HCT116 (cell line): ENCODE results near the gene KAT6B. TPM values are rescaled to one million over a fixed set of nuclear protein-coding genes. Genes with fewer than 3 reads are reported as not detected.

Source experiments
- ATAC-seq: fragments of 200-7000 bp; cut with Tn5 transposase; 2 replicates; pipeline ENCODE4 v1.9.1; 2020; ENCODE audit warnings: mild to moderate bottlenecking, moderate library complexity
- BruUV-seq: library from RNA; stranded (reverse); fragments of 400-500 nt; replicated peaks from 2 replicates; lab custom pipeline; 2021; lab: Mats Ljungman, UMichigan
- CTCF ChIA-PET: fragments of 300-600 bp; sonication (Branson Sonifier 250); formaldehyde crosslinking; loops from one replicate; lab custom pipeline; 2021; ENCODE audit warnings: antibody characterized with exemption; lab: Charles Lee
- POLR2A ChIA-PET: fragments of 300-600, 350-600 bp; sonication (Branson Sonifier 250); formaldehyde crosslinking; loops from one replicate; lab custom pipeline; 2021; ENCODE audit warnings: antibody characterized with exemption; lab: Charles Lee
- RAD21 ChIA-PET, 2 experiments: fragments of 300-600 bp; sonication (Branson Sonifier 250); formaldehyde crosslinking; loops; one replicate each; lab custom pipeline; 2023; ENCODE audit warnings: low total read pairs in 2 of 2; ENCODE audit not compliant: uncharacterized antibody in 2 of 2, unreplicated experiment in 2 of 2, low non-redundant PET in 1 of 2; lab: Charles Lee
- DNase-seq: peaks from one replicate; pipeline ENCODE4 v3.0.0-alpha.2; 2010; ENCODE audit warnings: low read depth, low spot score
- H2AFZ ChIP-seq: fragments of 200-600 bp; shearing (Covaris generic), sonication (generic); 2 replicates; pipeline ENCODE4 v1.6.1; 2017; ENCODE audit warnings: low read depth, mixed run types, mixed read lengths, antibody characterized with exemption, low read length; ENCODE audit not compliant: poor library complexity, severe bottlenecking
- H3K27ac ChIP-seq: 2 replicates; pipeline ENCODE4 v1.5.1; 2012; ENCODE audit warnings: low read depth, low read length
- H3K27me3 ChIP-seq: fragments of 200-600 bp; sonication (generic); 2 replicates; pipeline ENCODE4 v1.6.1; 2016; ENCODE audit warnings: mixed run types, low read length, mixed read lengths; ENCODE audit not compliant: insufficient read depth
- H3K36me3 ChIP-seq, 2 experiments: fragments of 200-500 bp in 1 of 2; fragments of 200-600 bp in 1 of 2; sonication (Bioruptor generic) in 1 of 2; sonication (generic) in 1 of 2; 2 replicates each; pipeline versions ENCODE4 v1.5.1 to v1.6.1; 2014 to 2016; ENCODE audit warnings: low read length in 2 of 2, inconsistent platforms in 1 of 2, mixed read lengths in 1 of 2, mixed run types in 1 of 2; ENCODE audit not compliant: insufficient read depth in 2 of 2, control insufficient read depth in 1 of 2
- H3K4me1 ChIP-seq, 2 experiments: fragments of 200-600 bp in 1 of 2; sonication (generic) in 1 of 2; 2 replicates each; pipeline versions ENCODE4 v1.5.1 to v1.6.1; 2012 to 2017; ENCODE audit warnings: low read length in 2 of 2, inconsistent platforms in 1 of 2, mild to moderate bottlenecking in 1 of 2, mixed read lengths in 1 of 2, mixed run types in 1 of 2, moderate library complexity in 1 of 2; ENCODE audit not compliant: insufficient read depth in 2 of 2, control insufficient read depth in 1 of 2
- H3K4me2 ChIP-seq: fragments of 200-600 bp; sonication (generic); 2 replicates; pipeline ENCODE4 v1.6.1; 2017; ENCODE audit warnings: mixed run types, low read length, mixed read lengths
- H3K4me3 ChIP-seq, 2 experiments: fragments of 200-600 bp in 1 of 2; sonication (generic) in 1 of 2; replicated peaks in 1 of 2; 2 replicates each; pipeline ENCODE4 v1.5.1; 2011 to 2016; ENCODE audit warnings: low read length in 2 of 2, control low read depth in 1 of 2, low read depth in 1 of 2, mild to moderate bottlenecking in 1 of 2, mixed read lengths in 1 of 2, mixed run types in 1 of 2
- H3K79me2 ChIP-seq: fragments of 200-600 bp; sonication (generic); 2 replicates; pipeline ENCODE4 v1.6.1; 2017; ENCODE audit warnings: mild to moderate bottlenecking, mixed run types, low read length, moderate library complexity, mixed read lengths; ENCODE audit not compliant: insufficient read depth
- H3K9ac ChIP-seq: fragments of 200-600 bp; sonication (generic); 2 replicates; pipeline ENCODE4 v1.6.1; 2016; ENCODE audit warnings: low read length, mixed read lengths
- H3K9me2 ChIP-seq: fragments of 200-600 bp; sonication (generic), shearing (Covaris generic); 2 replicates; pipeline ENCODE4 v1.6.1; 2017; ENCODE audit warnings: mixed run types, mild to moderate bottlenecking, moderate library complexity; ENCODE audit not compliant: insufficient read depth
- H3K9me3 ChIP-seq, 2 experiments: fragments of 200-500 bp in 1 of 2; fragments of 200-600 bp in 1 of 2; sonication (Bioruptor generic) in 1 of 2; sonication (generic) in 1 of 2; 2 replicates each; pipeline ENCODE4 v1.6.1; 2014 to 2017; ENCODE audit warnings: low read length in 2 of 2, mixed read lengths in 2 of 2, inconsistent platforms in 1 of 2, low read depth in 1 of 2, mild to moderate bottlenecking in 1 of 2, mixed run types in 1 of 2, moderate library complexity in 1 of 2; ENCODE audit not compliant: control insufficient read depth in 1 of 2, insufficient read depth in 1 of 2
- H4K20me1 ChIP-seq: fragments of 200-600 bp; sonication (generic), shearing (Covaris generic); 2 replicates; pipeline ENCODE4 v1.6.1; 2017; ENCODE audit warnings: mixed run types, mild to moderate bottlenecking, moderate library complexity; ENCODE audit not compliant: insufficient read depth
- ATF3 ChIP-seq: IDR thresholded peaks from 2 replicates; pipeline ENCODE4 v1.6.1; 2012
- CBX3 ChIP-seq: IDR thresholded peaks from 2 replicates; pipeline ENCODE4 v1.6.1; 2012; ENCODE audit warnings: low read depth
- CEBPB ChIP-seq: IDR thresholded peaks from 2 replicates; pipeline ENCODE4 v1.6.1; 2012; ENCODE audit warnings: low read depth
- CTCF ChIP-seq, 3 experiments: fragments of 200-600 bp in 1 of 3; sonication (generic) in 1 of 3; IDR thresholded peaks in 2 of 3; conservative IDR thresholded peaks in 1 of 3; 2 replicates each; pipeline ENCODE4 v1.5.1; 2012 to 2017; ENCODE audit warnings: low read depth in 2 of 3, low read length in 2 of 3, antibody characterized with exemption in 1 of 3, borderline replicate concordance in 1 of 3, control low read depth in 1 of 3, mild to moderate bottlenecking in 1 of 3, mixed read lengths in 1 of 3, mixed run types in 1 of 3, moderate library complexity in 1 of 3; ENCODE audit not compliant: insufficient read depth in 1 of 3
- EGR1 ChIP-seq: IDR thresholded peaks from 2 replicates; pipeline ENCODE4 v1.6.1; 2012; ENCODE audit warnings: low read depth
- ELF1 ChIP-seq: IDR thresholded peaks from 2 replicates; pipeline ENCODE4 v1.6.1; 2012; ENCODE audit warnings: low read depth, borderline replicate concordance
- EZH2 ChIP-seq: fragments of 200-600 bp; sonication (generic); IDR thresholded peaks from 2 replicates; pipeline ENCODE4 v1.6.1; 2017; ENCODE audit warnings: antibody characterized with exemption, mixed run types
- EZH2phosphoT487 ChIP-seq: fragments of 200-600 bp; IDR thresholded peaks from 2 replicates; pipeline ENCODE4 v1.6.1; 2018; ENCODE audit warnings: antibody characterized with exemption, borderline replicate concordance
- JUND ChIP-seq: IDR thresholded peaks from 2 replicates; pipeline ENCODE4 v1.6.1; 2012
- POLR2AphosphoS5 ChIP-seq: IDR thresholded peaks from 2 replicates; pipeline ENCODE4 v1.6.1; 2011; ENCODE audit warnings: mild to moderate bottlenecking, low read depth, low read length, moderate library complexity
- SP1 ChIP-seq: IDR thresholded peaks from 2 replicates; pipeline ENCODE4 v1.6.1; 2012; ENCODE audit warnings: low read depth
- SRF ChIP-seq: IDR thresholded peaks from 2 replicates; pipeline ENCODE4 v1.6.1; 2012; ENCODE audit warnings: low read depth
- TCF7L2 ChIP-seq: IDR thresholded peaks from 2 replicates; pipeline ENCODE4 v1.7.0; 2011; ENCODE audit warnings: borderline replicate concordance, inconsistent platforms; ENCODE audit not compliant: insufficient read depth, insufficient read length; ENCODE audit errors: extremely low read depth
- YY1 ChIP-seq: IDR thresholded peaks from 2 replicates; pipeline ENCODE4 v1.6.1; 2011; ENCODE audit warnings: low read length, low read depth, moderate library complexity, mild to moderate bottlenecking; ENCODE audit not compliant: insufficient replicate concordance; ENCODE audit errors: extremely low read depth
- ZBTB33 ChIP-seq: IDR thresholded peaks from 2 replicates; pipeline ENCODE4 v1.6.1; 2011; ENCODE audit warnings: mild to moderate bottlenecking, low read length, moderate library complexity; ENCODE audit not compliant: insufficient replicate concordance; ENCODE audit errors: extremely low read depth
- ZNF274 ChIP-seq: fragments of 200-500 bp; sonication (Bioruptor generic); IDR thresholded peaks from 2 replicates; pipeline ENCODE4 v1.6.1; 2014; ENCODE audit warnings: mild to moderate bottlenecking, low read depth, low read length, inconsistent platforms
- intact Hi-C: fragments of 100-400 bp; cut with micrococcal nuclease; formaldehyde crosslinking; loops from 2 replicates; pipeline ENCODE4 v1.10.0; 2022
- total RNA-seq: library from RNA; stranded (reverse); gene quantifications from one replicate; pipeline ENCODE4 v1.2.1, GENCODE V29; 2021; ENCODE audit not compliant: unreplicated experiment

Gene KAT6B
- total RNA-seq, 1 experiment from 2014 or later: 17.8 TPM

GRCh38 chr10:74969530-74969929 lies 143.1 kb downstream of the KAT6B start:
- Histone ChIP-seq H3K27me3 (no peaks in the 10 kb centered on the region), H3K9me2 (no peaks in the 10 kb centered on the region), H3K36me3 (no peaks in the 10 kb centered on the region), H3K9me3 (no peaks in the 10 kb centered on the region), H2AFZ (no peak overlapping the region), H3K4me1 (peaks cover 0 to 9% of the 10 kb centered on the region in 2 experiments; a peak in 2 of 4 replicates), H3K9ac (no peak overlapping the region), H4K20me1 (no peaks in the 10 kb centered on the region), H3K4me3 (no peak overlapping the region), H3K4me2 (no peak overlapping the region), H3K27ac (no peak overlapping the region), H3K79me2 (no peaks in the 10 kb centered on the region)
- TF ChIP-seq YY1 (no peak), ZBTB33 (no peak), POLR2AphosphoS5 (no peak), CBX3 (no peak), CEBPB (no peak), ZNF274 (no peak), SRF (no peak), JUND (no peak), ATF3 (no peak), EGR1 (no peak), EZH2phosphoT487 (no peak), SP1 (no peak), EZH2 (no peak), TCF7L2 (no peak), CTCF (IDR thresholded peaks at IDR 0.05 in 2 of 3, conservative IDR thresholded peaks at IDR 0.05 in 1 of 3; ENCODE audit: borderline replicate concordance in 1 of 3, insufficient read depth in 1 of 3, low read depth in 2 of 3, low read length in 2 of 3) (no peak), ELF1 (no peak)
- CTCF ChIA-PET: no interaction called here
- no TSS peak for BruUV-seq
- DNase-seq (no peak), ATAC-seq (no peak)
- POLR2A ChIA-PET: no interaction called here
- intact Hi-C loops: no loop called here
- RAD21 ChIA-PET: no interaction called here
